Hindlimb muscle (tissue), 1 donor: ENCODE results near the gene ATF2. TPM values are rescaled to one million over a fixed set of nuclear protein-coding genes. Genes with fewer than 3 reads are reported as not detected.

ENCODE experiments used
- DNase-seq: peaks from one replicate; pipeline ENCODE4 v3.0.0-alpha.2; 2013
- polyA plus RNA-seq: library from polyadenylated mRNA; unstranded; fragments of 120-200 nt; gene quantifications from one replicate; pipeline ENCODE4 v1.2.1, GENCODE V29; 2013; ENCODE audit not compliant: insufficient read length

ATF2 gene
- polyA plus RNA-seq, 1 donor: 33.7 TPM

GRCh38 chr2:175022923-175023322 is 145.1 kb downstream of the ATF2 start:
- DNase-seq: no peak

Other genes starting within 250 kb of the ATF2 start
- gene CHN1, start 162.8 kb downstream of the ATF2 start, polyA plus RNA-seq: 13.2 TPM
- gene ATP5MC3, start 13.5 kb upstream of the ATF2 start, polyA plus RNA-seq: 213 TPM